ENCODE results near the gene PRR12. TPM values are rescaled to one million over a fixed set of nuclear protein-coding genes. Genes with fewer than 3 reads are reported as not detected.

PRR12 gene
- total RNA-seq, 1 donor from 2014 or later: 42.1 TPM

- intact Hi-C loops (cut with micrococcal nuclease): no loop called here
- POLR2A ChIA-PET: no interaction called here
- DNase-seq (no peak), ATAC-seq (ENCODE audit: low read depth) (no peak)
- no peak for TF ChIP-seq CTCF (IDR thresholded peaks at IDR 0.05)
- H3K36me3 Mint-ChIP-seq (ENCODE audit: low read depth): peaks cover 6% of the 10 kb centered on the region
- H3K4me3 Mint-ChIP-seq: no peak overlapping the region
- no peaks in the 10 kb centered on the region for H3K9me3 Mint-ChIP-seq
- no peaks in the 10 kb centered on the region for H3K27me3 Mint-ChIP-seq
- CTCF ChIA-PET: no interaction called here
- H3K27ac Mint-ChIP-seq: no peak overlapping the region
- H3K4me1 Mint-ChIP-seq: peaks cover 12% of the 10 kb centered on the region
These were observed 6.0 kb upstream of the PRR12 start for GRCh38 chr19:49585023-49585422.

GRCh38 chr19:49587227-49587626 is 3.8 kb upstream of the PRR12 start:
- Mint-ChIP-seq H3K36me3 (ENCODE audit: low read depth) (peaks cover 2% of the 10 kb centered on the region), H3K4me1 (peaks cover 10% of the 10 kb centered on the region), H3K27ac (no peak overlapping the region), H3K4me3 (no peak overlapping the region), H3K9me3 (no peaks in the 10 kb centered on the region), H3K27me3 (no peaks in the 10 kb centered on the region)
- CTCF ChIA-PET: interaction anchor here (0.7 kb wide), 1 partner anchor 364 kb away, joined by 3 read pairs; no protein-coding TSS in a partner anchor
- POLR2A ChIA-PET: interaction anchor here (0.6 to 0.8 kb wide), 6 partner anchors 53 to 1106 kb away, joined by 3 to 7 read pairs (median 4); partner anchors contain the start of gene PRMT1
- intact Hi-C loops (cut with micrococcal nuclease): no loop called here
- DNase-seq (no peak), ATAC-seq (ENCODE audit: low read depth) (no peak)
- no peak for TF ChIP-seq CTCF (IDR thresholded peaks at IDR 0.05)

- no peaks in the 10 kb centered on the region for H3K27me3 Mint-ChIP-seq
- H3K4me3 Mint-ChIP-seq: no peak overlapping the region
- POLR2A ChIA-PET: interaction anchor here (5.3 to 6.5 kb wide), 2 partner anchors 9 to 88 kb away, joined by 69 to 106 read pairs; partner anchors contain the start of genes NOSIP, PRMT1 and PRRG2
- peak overlapping the region; percentile 36 for H3K27ac Mint-ChIP-seq
- H3K4me1 Mint-ChIP-seq: peaks cover 23% of the 10 kb centered on the region
- peaks cover 4% of the 10 kb centered on the region for H3K36me3 Mint-ChIP-seq (ENCODE audit: low read depth)
- intact Hi-C loops (cut with micrococcal nuclease): no loop called here
- CTCF ChIA-PET: no interaction called here
- TF ChIP-seq CTCF (IDR thresholded peaks at IDR 0.05): no peak
- ATAC-seq (ENCODE audit: low read depth) (no peak), DNase-seq (no peak)
- H3K9me3 Mint-ChIP-seq: no peaks in the 10 kb centered on the region
These were observed 2.4 kb upstream of the PRR12 start for GRCh38 chr19:49588365-49589122.

GRCh38 chr19:49589502-49589905 is 1.5 kb upstream of the PRR12 start:
- intact Hi-C loops (cut with micrococcal nuclease): no loop called here
- H3K4me3 Mint-ChIP-seq: no peak overlapping the region
- ChIA-PET CTCF (interaction anchor here (1.0 to 1.5 kb wide), 2 partner anchors 9 to 18 kb away, joined by 3 to 4 read pairs; partner anchors contain the start of genes NOSIP and PRRG2), POLR2A (interaction anchor here (0.6 to 6.5 kb wide), 11 partner anchors 10 to 1274 kb away, joined by 3 to 106 read pairs (median 5); partner anchors contain the start of genes AP2A1, BCL2L12, IRF3 and LIN7B)
- H3K27ac Mint-ChIP-seq: peak overlapping the region; percentile 65
- peaks cover 32% of the 10 kb centered on the region for H3K4me1 Mint-ChIP-seq
- no peaks in the 10 kb centered on the region for H3K9me3 Mint-ChIP-seq
- ATAC-seq (ENCODE audit: low read depth) (no peak), DNase-seq (no peak)
- TF ChIP-seq CTCF (IDR thresholded peaks at IDR 0.05): no peak
- peaks cover 14% of the 10 kb centered on the region for H3K36me3 Mint-ChIP-seq (ENCODE audit: low read depth)
- no peaks in the 10 kb centered on the region for H3K27me3 Mint-ChIP-seq

All from activated B cell treated with CpG ODN at 0.5 μM for 24 hours (primary cell).